ENCODE data around the gene LIN7B.

Gene LIN7B

DNA sequence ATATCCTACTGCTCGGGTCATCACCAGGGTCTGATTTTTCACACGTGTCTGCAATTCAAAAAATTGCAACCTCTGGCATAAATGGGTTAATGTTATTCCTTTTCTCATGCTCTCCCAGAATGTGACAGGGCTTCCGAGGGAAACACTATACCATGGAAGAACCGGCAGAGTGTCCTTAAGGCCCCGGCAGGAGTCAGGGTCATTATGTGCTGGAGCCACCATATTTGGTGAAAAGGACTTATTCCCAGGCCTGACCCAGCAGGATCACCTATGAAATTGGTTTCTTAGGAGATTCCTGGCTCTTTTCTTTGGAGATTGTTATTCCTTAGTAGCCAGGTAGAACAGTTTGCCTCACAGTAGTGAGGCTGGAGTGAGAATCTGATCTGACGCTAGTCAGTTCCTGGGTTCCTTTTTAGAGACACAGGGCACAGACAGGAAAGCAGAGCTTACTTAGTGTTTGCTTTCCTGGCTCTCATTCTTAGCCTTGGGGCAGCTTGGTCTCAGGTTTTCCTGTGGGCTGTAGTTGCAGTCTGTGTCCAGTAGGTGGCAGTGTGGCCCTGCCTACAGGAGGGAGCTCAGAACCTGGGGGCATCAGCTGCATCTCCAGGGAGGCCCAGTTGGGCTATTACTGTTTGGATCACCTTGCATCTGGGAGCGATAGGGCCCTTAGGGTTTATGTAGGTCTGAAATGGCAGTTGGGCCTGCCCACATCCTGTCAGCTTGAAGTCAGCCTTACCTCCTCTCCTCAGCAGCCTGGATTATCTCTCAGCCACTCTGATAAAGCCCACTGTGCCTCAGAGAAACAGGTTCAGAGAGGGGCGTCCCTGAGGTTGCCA is 16.5 kb upstream of the LIN7B start:
- peak; percentile 86 for DNase-seq (ENCODE audit: low spot score)
- peak; percentile 98 for TF ChIP-seq CTCF (IDR thresholded peaks at IDR 0.05; ENCODE audit: extremely low read depth, missing control alignments)

DNA sequence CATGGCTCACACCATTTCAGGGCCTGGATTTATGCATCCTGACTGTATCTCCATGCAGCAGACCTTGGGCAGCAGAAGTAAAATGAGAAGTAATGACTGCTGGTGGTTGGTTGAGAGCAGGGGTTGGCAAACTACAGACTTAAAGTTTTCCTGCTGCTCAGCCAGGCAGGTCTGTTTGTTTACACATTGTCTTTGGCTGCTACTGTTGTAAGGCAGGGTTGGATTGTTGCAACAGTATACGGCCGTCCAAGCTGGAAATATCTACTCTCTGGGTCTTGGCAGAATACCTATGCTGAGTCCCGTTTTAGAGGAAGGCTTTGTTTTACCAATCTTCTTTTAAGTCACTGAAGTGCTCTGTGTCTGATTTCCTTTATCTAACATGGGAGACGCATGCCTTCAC is 15.4 kb upstream of the LIN7B start:
- no peak for TF ChIP-seq CTCF (IDR thresholded peaks at IDR 0.05; ENCODE audit: extremely low read depth, missing control alignments)
- no peak for DNase-seq (ENCODE audit: low spot score)

DNA sequence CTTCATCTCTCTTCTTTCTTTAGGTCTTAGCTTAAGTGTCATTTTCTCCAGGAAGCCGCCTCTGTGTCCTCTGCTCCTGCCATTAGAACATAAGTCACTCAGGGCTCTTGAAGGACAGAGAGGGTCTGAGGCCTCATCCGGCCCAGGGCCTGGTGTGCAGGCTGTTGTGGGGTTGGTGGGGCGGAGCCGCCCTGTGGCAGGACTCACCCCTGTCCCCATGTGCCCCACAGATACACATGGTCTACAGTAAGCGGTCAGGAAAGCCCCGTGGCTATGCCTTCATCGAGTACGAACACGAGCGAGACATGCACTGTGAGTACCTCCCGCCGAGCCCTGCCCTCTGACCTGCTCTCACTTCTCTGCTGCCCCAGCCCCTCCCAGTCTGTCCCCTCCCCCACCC is 13.0 kb upstream of the LIN7B start:
- no peak for TF ChIP-seq CTCF (IDR thresholded peaks at IDR 0.05; ENCODE audit: extremely low read depth, missing control alignments)
- no peak for DNase-seq (ENCODE audit: low spot score)

DNA sequence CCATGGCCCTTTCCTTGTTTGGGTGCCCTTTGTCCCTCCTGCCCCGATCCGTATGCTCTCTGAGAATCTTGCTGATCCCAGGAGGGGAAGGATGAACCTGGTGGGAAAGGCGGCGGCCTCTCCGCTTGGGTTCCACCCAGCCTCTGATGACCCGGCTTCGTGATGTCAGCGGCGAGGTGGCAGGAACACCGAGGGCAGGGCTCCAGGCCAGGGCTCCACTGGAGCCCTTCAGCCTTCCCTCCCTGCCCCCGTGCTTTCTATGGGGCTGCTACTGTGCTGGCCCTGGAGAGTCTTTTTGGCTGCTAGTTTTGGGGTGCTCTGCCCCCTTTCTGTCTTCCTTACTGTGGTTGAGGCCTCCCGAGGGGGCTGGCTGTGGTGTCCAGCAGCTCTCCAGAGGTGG is 11.9 kb upstream of the LIN7B start:
- no peak for TF ChIP-seq CTCF (IDR thresholded peaks at IDR 0.05; ENCODE audit: extremely low read depth, missing control alignments)
- DNase-seq (ENCODE audit: low spot score): no peak

DNA sequence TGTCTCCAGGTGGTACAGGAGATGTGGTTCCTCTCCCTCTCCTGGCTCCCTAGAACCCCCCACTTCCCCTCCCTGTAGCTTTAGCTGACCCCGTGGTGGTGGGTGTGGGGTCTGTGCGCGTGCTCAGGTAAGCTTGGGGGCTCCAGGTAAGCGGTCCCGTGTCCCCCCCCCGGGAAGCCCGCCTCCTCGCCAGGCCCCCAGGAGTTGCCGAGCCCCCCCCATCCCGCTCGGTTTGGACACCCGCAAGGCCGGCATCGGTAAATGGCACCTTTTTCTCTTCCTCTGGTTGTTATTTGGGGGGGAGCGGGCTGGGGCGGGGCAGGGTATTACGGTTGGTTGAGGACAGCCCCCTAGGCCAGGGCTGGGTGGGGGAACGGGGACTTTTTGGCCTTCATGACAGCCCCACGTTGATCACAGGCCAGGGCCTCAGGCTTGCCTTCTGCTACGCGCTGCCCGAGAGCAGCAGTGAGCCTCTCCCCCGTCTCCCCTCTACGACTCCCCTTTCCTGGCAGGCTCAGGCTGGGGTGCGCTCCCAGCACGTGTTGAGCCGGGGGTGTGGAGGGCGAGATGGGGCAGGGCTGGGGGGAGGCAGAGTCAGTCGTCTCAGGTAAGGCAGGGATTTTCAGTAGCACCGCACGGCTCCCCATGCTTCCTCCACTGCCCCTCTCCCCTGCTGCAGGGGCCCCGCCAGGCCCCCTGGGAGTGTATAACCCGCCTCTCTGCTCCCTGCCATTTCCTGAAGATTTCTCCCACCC is 10.7 kb upstream of the LIN7B start:
- DNase-seq (ENCODE audit: low spot score): no peak
- TF ChIP-seq CTCF (IDR thresholded peaks at IDR 0.05; ENCODE audit: extremely low read depth, missing control alignments): no peak

DNA sequence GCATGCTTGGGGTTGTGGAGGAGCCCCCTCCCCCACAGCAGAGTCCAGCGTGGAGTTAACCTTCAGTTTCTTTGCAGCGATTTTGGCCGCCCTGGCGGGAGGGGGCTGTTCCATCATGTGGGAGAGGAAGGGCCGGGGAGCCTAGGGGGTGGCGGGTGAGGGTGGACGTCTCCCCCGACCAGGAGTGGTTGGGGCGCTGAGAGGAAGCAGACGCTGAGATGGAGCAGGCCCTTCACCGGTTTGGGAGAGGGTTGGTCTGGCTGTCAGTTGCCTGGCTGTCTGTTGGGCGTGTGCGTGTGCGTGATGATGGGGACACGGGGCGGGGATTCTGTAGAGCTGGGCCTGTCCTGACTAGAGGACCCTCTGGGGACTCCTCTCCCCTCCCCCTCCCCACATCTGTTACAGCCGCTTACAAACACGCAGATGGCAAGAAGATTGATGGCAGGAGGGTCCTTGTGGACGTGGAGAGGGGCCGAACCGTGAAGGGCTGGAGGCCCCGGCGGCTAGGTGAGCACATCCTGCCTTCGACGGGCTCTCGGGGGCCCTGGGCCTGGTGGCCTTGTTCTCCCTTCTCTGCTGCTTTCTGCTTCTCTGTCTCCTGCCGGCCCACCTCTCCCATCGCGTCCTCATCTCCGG is 9.8 kb upstream of the LIN7B start:
- TF ChIP-seq CTCF (IDR thresholded peaks at IDR 0.05; ENCODE audit: extremely low read depth, missing control alignments): no peak
- peak; percentile 18 for DNase-seq (ENCODE audit: low spot score)

DNA sequence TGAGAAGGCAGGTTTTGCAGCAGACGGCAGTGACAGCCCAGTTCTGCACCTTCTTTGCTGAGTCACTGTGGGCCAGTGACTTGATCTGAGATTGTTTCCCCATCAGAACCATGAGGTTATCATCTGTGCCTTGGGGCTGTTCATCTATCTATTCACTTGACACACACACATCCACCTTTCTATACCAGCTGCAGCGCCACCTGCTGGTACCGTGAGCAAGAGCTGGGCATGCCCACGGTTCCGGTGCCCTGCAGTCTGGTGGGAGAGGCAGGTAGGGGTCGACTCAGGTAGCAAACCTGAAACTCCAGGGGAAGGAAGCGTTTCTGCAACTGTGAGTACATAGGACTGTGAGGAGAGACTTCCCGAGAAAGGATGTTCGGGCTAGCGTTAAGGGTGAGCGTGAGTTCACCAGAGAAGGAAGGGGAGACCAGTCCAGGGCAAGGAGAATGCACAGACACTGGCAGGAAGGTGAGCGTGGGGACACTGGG is 7.5 kb upstream of the LIN7B start:
- peak; percentile 48 for TF ChIP-seq CTCF (IDR thresholded peaks at IDR 0.05; ENCODE audit: extremely low read depth, missing control alignments)
- DNase-seq (ENCODE audit: low spot score): peak; percentile 63

All from GM20000 (cell line).